ENCODE measurements around the gene ODAD2. TPM values are rescaled to one million over a fixed set of nuclear protein-coding genes. Genes with fewer than 3 reads are reported as not detected.
"Not testable (repeated sequence)": the region's sequence is repeated elsewhere in the genome, so short reads cannot be mapped to it uniquely, and the experiment has no call there.

ODAD2 gene
- polyA plus RNA-seq, 5 donors = 3.1 to 9.1 (median 7.1) TPM

DNA sequence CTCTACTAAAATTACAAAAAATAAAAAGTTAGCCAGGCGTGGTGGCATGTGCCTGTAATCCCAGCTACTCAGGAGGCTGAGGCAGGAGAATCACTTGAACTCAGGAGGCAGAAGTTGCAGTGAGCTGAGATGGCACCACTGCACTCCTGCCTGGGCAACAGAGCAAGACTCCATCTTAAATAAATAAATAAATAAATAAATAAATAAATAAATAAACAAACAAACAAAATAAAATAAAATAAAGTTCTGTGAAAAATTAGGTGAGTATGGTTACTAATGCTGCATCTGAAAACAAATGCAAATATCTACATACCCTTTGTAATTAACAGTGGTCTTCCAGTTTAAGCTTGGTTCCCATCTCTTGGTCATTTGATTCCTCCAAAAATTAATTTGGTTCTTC lies 28.1 kb downstream of the ODAD2 start:
- not testable (repeated sequence) for DNase-seq

DNA sequence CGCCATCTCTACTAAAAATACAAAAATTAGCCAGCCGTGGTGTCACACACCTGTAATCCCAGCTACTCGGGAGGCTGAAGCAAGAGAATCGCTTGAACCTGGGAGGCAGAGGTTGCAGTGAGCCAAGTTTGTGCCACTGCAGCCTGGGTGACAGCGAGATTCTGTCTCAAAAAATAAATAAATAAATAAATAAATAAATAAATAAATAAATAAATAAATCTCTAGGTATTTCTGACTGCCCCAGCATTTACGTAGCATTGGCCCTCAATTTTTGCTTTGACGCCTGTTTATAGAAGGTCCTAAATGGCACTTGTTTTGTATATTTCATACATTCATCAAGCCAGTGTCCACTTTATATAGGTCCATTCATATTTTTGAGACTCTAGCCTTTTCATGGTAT lies 28.9 kb downstream of the ODAD2 start:
- not testable (repeated sequence) for DNase-seq

DNA sequence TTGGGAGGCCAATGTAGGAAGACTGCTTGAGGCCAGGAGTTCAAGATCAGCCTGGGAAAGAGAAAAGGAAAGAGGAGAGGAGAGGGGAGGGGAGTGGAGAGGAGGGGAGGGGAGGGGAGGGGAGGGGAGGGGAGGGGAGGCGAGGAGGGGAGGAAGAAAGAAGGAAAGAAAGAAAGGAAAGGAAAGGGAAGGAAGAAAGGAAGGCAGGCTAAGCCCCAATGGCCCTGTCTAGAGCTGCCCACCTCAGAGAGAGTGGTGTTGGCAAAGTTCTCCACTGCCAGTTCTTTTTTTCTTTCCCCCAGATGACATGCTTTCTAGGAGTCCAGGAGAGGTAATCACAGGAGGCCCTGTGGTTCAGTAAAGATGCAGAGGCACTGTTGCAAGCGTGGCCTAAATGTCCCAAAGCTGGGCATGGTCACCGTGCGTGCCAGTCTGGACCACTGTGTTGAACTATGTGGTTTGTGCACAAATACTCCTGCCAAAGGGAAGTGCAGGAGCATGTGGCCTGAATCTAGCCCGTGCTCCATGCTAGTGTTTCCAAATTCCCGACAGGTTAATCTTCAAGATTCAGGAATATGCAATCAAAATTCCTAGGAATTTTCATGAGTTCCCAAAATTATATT lies 39.7 kb downstream of the ODAD2 start:
- no peak for DNase-seq

DNA sequence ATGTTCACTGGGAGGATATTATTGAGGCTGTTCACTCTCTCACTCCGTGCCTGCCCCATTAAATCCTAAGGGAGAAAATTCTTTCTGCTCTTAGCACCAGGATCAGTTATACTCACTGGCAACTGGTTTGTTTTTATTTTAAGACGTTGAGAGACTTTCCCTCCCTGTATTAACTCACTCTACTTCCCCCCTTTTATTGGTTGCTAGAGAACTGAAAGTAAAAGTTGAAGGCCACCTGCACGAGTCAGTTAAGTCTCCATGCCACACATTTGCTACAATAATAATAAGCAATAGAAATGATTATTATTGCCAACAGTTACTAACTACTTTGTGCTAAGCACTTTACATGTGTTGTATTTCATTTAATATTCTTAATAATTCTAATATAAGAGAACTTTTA lies 40.5 kb downstream of the ODAD2 start:
- not testable (repeated sequence) for DNase-seq

DNA sequence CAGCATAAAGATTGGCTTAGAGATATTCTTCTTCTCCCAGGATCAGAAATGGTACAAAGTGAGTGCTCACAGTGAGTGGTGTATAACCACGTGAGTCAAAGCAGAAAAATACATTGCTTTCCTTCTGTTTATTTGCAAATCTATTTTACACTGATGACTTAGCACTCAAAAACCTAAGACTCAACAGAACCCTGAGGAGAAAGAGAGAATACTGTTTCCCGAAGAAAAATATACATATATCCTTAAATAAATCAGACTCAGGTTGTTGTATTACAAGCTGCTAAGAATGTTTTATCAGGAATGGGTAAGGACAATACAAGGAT lies 48.7 kb downstream of the ODAD2 start:
- no peak for DNase-seq

DNA sequence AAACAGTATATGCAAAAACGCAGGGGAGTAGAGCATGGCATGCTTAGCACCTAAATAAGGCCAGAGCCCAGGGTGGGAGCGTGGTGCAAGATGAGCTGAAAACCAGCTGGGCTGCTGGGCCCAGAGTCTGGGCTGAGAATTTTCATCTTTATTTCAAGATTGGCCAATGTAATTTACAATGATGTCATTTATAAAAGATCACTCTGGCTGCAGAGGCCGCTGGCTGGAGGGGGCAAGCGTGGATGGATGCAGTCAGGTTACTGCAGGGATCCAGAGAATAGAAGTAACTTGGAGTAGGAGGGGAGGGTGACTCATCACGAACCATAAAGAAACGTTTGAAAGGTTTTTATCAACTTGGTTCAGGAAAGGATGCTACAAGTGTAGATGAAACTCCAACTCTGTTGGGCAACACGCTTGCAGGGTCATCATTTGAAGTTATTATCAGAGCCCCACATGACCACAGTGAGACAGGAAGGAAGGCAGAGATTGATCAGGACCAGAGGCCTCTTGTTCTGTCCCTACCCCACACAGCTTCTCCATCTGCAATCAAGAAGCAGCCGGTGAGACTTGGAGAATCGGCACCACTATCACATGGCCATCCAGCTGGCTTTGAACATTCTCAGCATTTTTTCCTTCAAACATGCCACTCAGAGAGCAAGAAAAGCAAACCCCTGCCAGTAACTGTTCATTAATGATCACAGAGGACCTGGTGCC lies 49.2 kb downstream of the ODAD2 start:
- no peak for DNase-seq

DNA sequence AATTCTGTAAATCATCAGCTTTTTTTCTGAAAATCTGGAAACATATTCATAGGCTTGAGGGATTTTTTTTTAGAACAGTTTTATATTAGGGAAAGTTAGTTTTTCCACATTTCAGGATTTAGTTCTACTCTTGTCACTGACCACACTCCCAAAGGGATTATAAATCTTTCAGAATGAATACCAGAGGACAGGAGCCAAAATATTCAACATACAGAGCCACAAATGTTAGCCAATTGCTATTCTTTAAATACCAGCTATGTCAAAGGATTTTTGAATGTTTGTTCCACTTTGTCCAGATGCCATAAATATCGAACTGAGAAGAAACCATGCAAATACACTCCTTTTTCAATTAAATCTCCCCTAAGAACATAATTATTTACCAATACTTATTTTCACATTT lies 50.7 kb downstream of the ODAD2 start:
- DNase-seq = no peak

DNA sequence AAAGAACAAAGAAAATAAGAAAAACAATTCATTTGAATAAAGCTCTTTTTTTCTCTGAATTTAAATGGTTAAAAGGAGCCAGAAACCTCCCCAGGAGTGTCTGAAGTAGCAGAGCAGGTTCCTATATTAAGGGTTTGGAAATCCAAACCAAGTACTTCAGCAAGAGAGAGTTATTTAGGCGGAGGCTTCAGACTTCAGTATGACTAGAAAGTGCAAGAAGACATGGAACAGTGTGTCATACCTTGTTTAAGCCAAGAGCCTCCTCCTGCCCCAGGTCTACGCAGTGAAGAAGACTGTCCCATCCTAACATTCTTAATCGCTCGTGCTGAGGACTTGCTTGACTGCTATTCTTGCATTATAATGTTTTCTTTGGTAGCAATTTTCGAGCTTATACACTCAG lies 51.3 kb downstream of the ODAD2 start:
- DNase-seq = no peak

DNA sequence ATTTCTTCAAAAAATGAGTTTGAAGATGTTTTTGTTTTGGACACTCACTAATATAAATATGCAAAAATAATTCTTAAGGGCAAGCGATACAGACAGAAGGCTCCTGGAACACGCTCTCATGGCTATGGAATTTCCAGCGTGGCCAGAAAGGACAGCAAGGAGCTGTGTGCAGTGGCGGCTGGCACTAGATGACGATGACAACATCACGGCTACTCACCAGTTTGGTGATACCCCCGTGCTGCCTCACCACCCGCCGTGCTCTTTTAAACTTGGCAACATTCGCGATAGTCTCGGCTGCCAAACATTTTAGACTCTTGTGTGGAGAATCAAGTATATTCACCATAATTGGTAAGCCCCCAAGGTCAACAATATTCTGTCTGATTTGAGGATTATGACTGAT lies 54.9 kb downstream of the ODAD2 start:
- no peak for DNase-seq

DNA sequence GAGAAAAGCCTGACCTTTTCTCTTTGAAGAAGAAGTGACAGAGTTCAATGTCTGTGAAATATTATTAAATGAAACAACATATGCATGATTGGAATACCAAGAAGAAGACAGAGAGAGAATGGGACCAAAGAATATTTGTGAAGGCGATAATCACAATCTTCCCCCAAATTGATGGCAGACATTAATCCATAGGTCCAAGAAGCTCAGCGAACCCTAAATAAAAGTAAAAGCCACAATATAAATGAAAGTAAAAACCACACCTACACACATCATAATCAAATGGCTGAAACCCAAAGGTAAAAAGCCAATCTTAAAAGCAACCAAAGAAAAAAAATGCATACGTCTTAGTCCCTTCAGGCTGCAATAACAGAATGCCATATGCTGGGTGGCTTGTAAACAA lies 84.0 kb downstream of the ODAD2 start:
- no peak for DNase-seq

DNA sequence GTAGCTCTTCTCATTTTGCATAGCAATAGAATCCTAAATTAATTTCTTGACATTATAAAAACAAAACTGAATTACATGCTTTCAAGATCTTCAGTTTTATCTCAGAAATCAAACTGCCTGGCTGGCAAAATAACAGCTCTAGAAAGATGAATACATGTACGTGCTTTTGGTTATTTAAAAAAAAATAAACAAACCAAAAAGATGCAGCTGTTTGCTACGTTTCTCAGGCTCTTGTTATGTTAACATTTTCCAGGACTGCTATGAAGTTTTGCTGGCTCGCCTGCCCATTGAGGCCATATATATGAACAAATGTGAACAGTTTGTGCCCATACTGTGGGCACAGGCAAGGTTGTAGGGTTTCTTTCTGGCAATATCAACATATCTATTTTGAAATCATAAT lies 86.6 kb downstream of the ODAD2 start:
- DNase-seq = peak in 1 of 2 donors; percentile 4

DNA sequence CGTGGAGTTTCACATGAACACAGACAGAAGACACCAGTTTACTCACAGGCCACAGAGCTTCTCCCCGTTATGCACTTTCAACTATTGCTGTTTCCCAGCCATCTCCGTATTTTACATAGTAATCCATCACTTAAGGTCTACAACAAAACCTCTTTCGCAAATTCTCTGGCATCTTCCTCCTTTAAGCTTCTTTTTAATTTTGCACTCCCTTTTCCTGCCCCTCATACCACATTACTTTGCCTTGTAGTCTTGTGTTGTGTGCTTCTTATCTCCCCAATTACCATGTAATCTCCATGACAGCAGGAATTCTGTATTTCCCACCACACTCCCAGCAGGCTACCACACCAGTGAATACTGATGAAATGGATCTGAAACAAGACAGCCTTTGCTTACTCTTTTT lies 87.3 kb downstream of the ODAD2 start:
- peak; percentile 40 to 63 for DNase-seq

DNA sequence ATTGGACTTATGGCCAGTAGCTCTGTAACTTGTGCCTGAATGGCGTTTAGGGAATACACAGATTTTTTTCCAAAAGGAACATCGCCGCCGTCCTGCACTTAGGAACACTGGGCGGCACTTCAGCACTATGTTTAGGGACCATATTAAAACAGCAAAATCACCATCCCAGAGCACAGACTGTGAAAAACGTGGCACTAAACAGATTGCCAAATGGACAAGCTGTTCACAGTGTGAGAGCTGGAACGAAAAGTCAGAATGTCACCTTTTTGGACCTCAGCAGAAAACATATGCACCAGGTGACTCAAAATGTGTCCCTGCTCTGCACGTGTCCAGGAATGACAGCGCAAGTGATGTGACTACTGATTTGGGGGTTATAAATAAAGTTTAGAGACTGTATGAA lies 87.9 kb downstream of the ODAD2 start:
- DNase-seq = peak in 1 of 2 donors; percentile 14

DNA sequence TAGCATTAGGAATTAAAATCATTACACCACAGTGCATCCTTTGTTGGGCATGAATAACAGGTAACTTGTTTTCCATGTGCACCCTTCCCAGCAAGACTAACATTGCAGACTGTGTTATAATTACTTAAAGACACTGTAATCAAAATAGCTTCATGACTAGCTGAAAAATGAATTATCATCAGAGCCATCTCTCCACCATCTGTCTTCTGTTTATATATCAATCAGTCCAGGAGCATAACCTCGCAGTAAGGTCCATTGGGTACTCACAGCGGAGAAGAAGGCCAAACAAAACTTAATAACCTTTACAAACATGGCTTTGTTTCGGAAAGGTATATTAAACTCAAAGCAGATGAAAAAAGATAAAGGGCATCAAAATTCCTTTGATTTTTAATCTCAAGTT lies 90.6 kb downstream of the ODAD2 start:
- DNase-seq = no peak

DNA sequence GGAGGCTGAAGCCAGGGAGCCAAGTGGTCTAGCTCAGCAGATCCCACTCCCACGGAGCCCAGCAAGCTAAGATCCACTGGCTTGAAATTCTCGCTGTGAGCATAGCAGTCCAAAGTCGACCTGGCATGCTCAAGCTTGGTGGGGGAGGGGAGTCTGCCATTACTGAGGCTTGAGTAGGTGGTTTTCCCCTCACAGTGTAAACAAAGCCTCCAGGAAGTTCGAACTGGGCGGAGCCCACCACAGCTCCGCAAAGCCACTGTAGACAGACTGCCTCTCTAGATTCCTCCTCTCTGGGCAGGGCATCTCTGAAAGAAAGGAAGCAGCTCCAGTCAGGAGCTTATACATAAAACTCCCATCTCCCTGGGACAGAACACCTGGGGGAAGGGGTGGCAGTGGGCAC lies 99.4 kb downstream of the ODAD2 start:
- not testable (repeated sequence) for DNase-seq

DNA sequence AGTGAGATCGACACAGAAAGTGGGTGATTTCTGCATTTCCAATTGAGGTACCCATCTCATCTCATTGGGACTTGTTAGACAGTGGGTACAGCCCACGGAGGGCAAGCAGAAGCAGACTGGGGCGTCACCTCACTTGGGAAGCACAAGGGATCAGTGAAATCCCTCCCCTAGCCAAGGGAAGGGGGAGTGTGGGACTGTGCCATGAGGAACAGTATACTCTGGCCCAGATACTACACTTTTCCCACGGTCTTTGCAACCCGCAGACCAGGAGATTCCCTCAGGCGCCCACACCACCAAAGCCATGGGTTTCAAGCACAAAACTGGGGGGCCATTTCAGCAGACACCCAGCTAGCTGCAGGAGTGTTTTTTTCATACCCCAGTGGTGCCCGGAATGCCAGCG lies 99.8 kb downstream of the ODAD2 start:
- no peak for DNase-seq

DNA sequence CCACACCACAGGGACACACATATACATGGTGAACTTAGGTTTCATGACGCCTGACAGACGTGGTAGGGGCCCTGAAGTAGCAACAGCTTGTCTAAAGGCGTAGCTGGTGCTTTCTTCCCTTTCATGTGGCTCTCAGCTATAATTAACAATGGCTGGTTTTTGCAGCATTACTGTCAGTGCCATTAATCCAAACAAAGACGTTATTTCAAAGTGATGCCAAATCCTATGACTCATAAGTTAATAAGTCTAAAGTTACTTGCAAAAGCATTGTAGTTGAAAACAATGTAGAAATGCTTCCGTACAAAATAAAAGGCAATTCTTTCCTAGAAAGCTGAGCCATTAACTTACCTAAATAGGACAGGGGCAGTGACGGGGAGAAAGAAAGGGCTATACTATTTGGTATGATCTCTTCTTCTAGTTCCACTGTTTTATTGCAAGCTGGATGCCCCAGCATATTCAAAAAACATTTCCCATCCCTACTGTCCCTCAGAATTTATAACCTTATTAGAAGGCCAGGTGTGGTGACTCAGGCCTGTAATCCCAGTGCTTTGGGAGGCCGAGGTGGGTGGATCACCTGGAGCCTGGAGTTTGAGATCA lies 105.4 kb downstream of the ODAD2 start:
- no peak for DNase-seq

DNA sequence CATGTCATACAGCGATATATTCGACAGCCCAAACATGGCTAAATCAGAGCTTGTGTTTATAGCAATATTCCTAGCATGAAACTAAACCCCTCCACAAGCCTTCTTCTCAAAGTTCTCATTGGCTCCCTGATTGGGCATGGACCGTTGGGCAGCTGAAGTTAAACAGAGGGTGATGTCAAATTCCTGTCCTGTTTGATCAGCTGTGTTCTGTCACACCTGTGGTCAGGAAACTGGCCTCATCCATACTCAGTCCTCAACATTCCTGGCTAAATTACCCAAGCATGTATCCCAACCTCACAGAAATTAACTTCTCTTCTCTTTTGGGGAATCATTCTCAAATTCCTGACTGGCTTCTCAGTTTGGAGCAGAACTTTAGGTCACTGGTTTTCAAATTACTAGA lies 107.9 kb downstream of the ODAD2 start:
- no peak for DNase-seq

DNA sequence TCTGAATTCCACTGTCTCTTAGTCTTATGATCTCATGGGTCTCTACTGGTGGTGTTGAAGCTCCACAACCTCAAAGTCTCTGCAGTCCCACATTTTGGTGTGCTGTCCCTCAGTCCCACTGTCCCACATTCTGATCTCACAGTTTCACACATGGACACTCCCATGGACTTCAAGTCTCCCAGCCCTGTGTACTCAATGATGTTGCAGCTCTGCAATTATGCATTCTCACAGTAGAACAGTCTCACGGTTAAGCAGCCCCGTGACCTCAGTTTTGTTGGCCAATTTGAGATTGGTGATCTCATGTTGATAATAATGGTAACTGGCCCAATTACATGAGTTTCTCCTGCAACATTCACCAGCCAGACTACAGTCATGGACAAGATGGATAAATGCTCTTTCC lies 109.4 kb downstream of the ODAD2 start:
- no peak for DNase-seq

DNA sequence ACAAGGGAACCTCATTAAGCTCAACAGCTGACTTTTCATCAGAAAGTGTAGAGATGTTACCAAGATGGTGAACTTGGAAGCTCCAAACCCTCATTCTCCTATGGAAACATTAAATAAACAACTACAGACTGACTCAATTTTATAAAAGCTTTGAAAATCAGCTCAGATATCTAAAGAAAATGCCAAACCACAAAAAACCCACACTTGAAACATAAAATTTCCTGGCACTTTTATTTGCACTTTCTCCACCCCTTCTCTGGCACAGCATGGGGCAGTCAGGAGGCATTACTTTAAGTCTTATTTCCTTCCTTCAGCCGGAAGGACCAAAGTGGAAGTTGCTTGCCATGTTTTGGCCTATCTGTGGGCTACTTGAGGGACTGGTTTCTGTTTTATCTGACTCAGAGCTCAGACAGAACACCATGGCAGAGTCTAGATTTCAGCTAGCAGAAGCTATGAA lies 114.7 kb downstream of the ODAD2 start:
- DNase-seq = no peak

DNA sequence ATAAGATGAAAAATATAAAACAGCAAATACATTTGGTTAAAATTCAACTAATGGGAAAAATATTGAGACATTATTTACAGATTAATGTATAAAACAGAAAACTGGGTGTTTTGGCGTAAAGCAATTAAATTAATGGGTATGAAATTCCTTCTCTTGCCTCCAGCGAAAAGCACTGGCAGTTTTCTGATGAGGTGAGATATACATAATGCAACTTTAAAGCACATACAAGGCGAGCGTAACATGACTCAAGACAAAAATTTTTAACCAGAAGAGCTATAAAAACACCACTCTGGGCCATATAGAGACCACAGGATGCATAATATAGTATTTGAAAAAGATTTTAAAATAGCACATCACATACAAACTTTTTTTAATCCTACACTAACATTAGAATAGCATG lies 120.6 kb downstream of the ODAD2 start:
- peak in 1 of 2 donors; percentile 28 for DNase-seq

DNA sequence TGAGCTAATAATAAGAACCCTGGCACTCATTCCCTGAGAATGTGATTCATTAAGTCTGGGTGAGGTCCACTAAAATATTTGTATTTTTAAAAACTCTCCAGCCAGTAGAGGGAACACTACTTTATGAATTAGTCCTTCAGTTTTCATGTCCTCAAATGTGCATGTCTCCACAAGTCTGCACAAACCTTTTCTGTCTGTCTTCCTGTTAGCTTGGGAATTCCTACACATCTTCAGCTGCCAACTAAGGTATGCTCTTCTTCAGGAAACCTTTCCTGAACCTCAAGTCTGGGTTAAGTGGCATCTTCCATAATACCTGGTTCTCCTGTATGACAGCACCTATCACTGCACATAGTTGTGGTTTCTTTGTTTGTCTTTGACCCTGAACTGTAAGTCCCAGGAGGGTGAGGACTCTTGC lies 133.7 kb downstream of the ODAD2 start:
- no peak for DNase-seq

DNA sequence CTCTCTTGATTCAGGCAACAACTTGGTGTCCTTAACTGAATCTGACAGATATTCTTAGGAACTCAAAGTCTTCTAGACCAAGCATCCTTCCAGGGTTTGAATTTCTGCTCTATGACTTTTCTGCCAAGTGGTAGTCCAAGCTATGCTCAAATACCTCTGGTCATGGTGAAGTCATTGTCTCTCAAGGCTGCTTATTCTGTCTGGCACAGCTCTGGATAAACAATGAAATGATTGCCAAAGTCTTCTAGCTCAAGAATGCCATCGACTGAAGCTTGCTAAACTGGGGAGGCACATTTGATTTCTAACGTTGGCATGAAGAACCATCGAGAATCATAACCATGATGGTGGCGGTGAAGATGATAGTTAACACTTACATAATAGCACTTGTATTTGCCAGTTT lies 137.1 kb downstream of the ODAD2 start:
- DNase-seq = no peak

DNA sequence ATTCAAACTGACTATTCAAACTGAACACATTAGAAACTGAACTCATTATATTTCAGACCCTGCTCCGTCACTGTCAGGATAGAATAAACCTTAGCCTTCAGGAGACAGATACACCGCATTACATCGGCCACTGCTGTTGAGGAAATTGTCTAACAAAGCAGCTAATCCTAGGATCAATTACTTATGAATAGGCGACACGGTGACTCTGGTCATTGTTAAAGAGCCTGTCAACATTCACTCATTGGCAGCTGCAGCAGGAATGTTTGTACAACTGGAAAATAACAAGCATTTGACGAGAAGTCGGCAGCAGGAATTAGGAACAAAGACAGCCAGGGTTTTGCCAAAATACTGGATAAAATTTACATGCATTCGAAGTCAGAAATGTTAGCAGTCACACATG lies 141.3 kb downstream of the ODAD2 start:
- DNase-seq = no peak
